GM18517 (cell line): ENCODE data around the gene TRMT44.
"Not testable (repeated sequence)": the region's sequence is repeated elsewhere in the genome, so short reads cannot be mapped to it uniquely, and the experiment has no call there.

Experiments
- ATAC-seq: cut with Tn5 transposase; IDR thresholded peaks from one replicate; pipeline ENCODE4 v1.9.1; 2021; ENCODE audit warnings: mild to moderate bottlenecking, moderate library complexity; ENCODE audit not compliant: unreplicated experiment

TRMT44 gene

DNA sequence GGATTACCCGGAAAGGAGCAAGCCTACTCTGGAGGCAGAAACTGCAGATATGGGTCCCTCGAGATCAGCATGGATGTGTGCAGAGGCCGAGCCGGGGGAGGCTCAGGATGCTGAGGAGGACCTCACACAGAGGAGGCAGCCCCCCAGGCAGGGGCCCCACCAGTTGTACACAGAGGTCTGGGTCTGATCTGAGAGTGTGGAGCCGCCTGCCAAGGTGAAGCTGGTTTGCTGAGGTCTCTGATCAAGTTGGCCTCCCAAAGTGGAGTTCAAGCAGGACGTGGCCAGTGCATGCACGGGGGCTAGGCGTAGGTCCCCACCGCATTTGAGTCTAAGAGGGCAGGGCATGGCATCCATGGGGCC is 35.1 kb upstream of the TRMT44 start:
- ATAC-seq: no peak

DNA sequence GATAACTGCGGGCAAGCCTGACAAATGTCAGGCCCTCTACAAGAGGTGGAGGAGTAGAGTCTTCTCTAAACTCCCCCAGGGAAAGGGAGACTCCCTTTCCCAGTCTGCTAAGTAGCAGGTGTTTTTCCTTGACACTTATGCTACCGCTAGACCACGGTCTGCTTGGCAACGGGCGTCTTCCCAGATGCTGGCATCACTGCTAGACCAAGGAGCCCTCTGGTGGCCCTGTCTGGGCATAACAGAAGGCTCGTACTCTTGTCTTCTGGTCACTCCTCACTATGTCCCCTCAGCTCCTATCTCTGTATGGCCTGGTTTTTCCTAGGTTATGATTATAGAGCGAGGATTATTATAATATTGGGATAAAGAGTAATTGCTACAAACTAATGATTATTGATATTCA is 33.7 kb upstream of the TRMT44 start:
- ATAC-seq: not testable (repeated sequence)

DNA sequence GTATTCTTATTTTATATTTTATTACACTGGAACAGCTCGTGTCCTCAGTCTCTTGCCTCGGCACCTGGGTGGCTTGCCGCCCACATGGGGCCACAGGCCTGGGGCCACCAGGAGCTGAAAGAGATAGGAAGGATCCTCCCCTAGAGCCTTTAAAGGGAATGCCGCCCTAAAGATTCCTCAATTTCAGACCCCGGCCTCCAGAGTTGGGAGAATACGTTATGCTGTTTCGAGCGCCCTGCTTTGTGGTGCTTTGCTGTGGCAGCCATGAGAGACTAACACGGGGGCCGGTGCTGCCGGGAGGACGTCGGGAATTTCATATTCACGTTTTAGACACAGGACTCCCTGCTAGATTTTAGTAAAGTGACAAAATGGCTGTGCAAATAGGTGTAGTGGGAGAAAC is 33.3 kb upstream of the TRMT44 start:
- ATAC-seq: no peak

DNA sequence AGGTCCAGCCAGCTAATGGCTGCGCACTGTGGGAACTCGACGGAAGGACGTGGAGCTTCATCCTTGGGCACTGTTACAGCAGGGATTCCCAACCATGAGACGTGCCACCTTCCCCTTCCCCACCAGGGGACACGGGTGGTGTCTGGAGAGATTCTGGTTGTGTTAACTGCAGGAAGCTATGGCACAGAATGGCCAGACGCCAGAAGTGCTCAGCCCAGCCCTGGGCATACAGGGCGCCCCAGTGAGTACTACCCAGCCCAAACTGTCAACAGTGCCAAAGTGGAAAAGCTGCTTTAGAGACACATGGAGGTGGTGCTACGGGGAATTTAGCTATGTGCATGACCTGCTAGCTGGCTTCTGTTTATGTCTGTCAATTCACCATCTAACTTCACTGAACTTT is 32.8 kb upstream of the TRMT44 start:
- ATAC-seq: no peak

DNA sequence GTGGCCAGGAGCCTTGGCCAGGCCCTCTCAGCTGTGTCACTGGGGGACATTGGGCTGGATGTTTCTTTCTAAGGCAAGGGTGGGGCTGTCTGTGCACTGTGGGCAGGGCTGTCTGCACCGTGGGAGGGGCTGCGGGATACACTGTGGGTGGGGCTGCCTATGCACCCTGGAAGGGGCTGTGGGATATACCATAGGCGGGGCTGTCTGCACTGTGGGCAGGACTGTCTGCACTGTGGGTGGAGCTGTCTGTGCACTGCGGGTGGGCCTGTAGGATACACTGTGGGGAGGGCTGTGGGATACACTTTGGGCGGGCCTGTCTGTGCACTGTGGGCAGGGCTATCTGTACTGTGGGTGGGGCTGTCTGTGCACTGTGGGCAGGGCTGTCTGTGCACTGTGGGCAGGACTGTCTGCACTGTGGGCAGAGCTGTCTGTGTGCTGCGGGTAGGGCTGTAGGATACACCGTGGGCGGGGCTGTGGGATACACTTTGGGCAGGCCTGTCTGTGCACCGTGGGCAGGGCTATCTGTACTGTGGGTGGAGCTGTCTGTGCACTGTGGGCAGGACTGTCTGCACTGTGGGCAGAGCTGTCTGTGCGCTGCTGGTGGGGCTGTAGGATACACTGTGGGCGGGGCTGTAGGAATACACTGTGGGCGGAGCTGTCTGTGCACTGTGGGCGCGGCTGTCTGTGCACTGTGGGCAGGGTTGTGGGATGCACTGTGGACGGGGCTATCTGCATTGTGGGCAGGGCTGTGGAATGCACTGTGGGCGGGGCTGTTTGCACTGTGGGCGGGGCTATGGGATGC is 31.1 kb upstream of the TRMT44 start:
- ATAC-seq: no peak

DNA sequence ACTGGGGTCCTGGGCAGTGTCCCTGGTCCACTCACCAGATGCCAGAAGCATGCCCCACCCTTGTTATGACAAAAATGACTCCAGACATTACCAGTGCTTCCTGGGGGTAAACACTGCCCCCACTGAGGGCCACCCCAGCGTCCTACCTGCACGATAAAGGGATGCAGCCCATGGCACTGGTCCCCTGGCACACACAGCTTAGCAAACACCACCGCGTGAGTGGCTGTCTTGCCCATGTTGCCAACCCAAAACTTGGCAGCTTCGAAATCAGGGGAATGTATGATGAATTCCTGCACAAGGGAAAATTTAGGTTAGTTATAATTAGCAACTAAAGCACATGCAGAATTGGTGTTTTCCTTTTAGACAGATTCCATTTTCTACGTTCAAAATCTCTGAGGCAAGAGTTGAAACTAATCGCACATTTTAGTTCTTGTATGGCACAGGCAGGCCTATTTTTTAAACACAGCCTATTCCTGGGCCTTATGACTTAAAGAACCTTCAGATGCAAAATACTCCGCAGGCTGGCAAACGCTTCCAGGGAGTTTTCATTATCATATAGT is 30.4 kb upstream of the TRMT44 start:
- ATAC-seq: no peak

DNA sequence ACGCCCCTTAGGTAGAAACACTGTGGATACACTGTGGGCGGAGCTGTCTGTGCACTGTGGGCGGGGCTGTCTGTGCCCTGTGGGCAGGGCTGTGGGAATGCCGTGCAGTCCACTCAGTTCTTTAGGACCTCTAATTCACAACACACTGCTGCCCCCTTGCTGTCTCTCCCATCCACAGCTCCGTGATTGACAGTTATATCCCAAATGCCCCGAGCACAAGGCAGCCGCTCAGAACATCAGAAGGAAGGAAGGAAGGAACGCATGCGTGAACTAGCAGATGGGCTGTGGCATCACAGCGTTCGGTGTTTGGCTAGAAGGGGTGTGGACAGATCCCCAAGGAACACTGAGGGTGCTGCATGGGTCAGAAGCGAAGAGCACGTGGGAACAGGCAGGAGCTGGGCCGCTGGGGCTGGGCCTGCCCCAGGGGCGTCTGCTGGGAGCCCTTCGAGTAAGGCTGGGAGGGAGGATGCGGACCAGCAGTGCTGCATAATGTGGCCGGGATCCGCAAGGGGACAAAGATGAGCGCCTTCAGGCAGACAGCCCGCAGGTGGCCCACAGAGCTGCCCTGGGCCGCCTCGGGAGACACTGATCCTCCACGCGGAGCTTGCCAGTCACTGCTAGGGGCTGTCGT is 29.8 kb upstream of the TRMT44 start:
- no peak for ATAC-seq

DNA sequence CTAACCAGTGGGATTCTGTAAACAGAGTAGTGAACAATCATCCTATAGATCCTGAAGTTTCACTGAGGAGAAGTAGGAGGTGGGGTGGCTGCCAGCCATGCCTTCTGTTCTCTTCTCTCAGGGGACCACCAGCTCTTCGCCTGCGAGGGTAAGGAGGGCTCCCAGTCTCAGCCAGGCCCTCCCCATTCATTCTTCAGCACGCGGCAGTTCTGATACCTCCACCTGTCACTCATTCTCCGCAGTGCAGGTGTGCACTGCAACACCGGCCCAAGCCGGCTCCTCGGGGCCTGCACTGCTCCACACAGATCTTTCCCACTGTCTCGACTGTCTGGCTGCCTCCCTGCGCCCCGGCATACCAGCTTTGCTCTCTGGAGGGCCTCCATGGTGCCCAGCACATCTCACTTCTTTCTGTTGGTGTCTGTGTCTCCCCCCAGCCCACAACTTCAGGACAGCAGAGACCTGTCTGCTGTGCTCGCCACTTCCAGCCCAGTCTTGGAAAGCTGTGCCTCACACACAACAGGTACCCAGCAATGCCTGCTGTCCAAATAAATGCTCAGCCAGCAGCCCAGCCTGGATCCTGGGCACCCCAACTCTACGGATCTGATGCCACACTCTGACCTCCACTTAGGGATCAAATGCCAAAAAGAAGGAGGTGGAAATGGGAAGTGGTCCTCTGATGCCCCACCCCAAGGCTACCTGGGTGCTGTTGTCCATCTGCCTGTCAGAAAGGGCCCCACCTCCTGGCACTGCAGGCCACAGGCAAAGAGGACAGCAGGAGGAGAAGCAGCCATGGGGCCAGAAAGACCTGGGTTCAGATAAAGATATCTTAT is 29.0 kb upstream of the TRMT44 start:
- no peak for ATAC-seq

DNA sequence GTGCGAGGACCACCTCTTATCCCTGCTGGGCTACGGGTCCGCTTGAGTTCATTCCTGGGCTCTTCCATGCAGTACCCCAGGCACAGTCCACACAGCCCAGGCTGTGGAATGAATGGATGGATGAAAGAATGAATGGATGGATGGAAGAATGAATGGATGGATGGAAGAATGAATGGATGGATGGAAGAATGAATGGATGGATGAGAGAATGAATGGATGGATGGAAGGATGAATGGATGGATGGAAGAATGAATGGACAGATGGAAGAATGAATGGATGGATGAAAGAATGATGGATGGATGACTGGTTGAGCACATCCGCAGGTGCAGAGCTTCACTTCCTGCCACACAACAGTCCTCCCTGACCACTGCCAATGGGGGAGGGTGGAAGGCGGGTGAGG is 28.3 kb upstream of the TRMT44 start:
- ATAC-seq: no peak

DNA sequence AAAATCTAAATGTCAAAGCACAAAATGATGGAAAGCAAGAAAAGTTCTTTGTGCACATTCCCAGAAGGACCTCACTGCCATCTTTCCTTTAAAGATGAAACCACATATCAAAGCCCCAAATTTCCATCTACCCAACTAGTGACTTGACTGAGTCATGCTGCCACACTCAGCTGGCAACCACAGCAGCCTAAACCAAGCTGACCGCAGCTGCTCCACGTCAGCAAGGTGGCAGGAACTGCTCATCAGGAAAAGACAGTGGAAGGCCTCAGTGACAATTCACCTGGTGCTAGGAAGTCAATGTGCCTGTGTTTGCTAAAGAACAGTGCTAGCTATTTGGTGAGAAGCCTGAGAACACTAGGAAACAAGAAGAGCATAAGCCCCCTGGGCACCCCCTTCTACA is 26.2 kb upstream of the TRMT44 start:
- ATAC-seq: no peak

DNA sequence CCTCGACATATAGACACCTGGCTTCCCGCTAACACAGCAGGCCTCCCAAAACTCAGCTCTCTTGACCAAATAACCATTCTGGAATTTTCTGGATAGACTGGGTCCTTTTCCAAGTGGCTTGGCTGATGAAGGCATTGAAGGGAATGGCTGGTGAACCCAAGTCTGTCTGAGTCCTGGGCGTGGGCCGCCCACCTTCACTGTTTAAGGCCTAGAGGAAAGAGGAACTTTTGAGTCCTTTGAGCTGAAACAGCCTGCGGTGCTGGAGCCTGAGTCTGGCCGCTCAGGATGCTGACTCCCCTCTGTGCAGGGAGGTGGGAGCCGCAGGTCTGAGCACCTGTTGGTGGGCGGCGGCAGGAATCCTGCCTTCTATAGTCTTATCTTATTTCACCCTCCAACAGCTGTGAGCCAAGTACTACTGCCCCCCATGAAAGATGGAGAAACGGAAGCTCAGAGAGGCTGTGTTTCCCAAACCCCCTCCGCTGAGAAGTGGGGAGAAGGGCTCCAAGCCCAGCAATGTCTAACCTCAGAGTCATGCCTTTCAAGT is 23.4 kb upstream of the TRMT44 start:
- no peak for ATAC-seq

DNA sequence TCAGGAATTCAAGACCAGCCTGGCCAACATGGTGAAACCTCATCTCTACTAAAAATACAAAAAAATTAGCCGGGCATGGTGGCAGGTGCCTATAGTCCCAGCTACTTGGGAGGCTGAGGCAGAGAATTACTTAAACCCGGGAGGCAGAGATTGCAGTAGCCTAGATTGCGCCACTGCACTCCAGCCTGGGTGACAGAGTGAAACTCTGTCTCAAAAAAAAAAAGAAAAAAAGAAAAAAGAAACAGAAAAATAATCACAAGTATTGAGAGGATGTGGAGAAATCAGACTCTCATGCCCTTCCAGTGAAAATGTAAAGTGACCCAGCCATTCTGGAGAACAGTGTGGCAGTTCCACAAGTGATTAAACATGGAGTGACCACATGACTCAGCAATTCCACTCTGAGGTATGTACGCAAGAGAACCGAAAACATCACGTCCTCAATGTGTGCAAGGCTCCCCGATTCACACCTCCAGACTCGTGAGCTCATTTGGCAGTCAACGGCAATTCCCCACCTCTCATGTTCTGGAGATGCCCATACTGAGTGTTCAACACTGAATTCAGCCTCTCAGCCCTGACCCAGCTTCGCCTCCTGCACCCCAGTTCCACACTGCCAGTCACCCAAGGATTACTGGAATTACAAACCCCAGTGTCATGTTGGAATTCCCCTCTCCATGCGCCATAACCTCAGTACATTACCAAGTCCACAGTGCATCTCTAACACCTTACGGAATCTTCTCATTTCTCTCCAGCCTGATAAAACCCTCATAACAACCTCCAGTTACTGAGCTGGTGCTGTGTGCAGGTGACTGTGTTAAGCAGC is 21.1 kb upstream of the TRMT44 start:
- peak; percentile 88 for ATAC-seq

DNA sequence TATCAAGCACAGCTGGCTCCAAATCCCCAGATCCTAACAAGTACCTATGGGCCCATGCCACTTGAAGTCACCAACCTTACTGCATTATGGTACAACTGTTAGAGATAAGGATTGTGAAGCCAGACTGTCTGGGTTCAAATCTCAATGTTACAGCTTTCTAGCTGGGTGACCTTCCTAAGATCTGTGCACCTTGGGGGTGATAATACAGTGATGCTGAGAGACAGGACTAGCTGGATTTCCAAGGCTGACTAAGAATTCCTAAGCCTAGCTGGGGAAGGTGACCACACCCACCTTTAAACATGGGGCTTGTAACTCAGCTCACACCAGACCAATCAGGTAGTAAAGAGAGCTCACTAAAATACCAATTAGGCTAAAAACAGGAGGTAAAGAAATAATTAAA is 20.4 kb upstream of the TRMT44 start:
- ATAC-seq: not testable (repeated sequence)

DNA sequence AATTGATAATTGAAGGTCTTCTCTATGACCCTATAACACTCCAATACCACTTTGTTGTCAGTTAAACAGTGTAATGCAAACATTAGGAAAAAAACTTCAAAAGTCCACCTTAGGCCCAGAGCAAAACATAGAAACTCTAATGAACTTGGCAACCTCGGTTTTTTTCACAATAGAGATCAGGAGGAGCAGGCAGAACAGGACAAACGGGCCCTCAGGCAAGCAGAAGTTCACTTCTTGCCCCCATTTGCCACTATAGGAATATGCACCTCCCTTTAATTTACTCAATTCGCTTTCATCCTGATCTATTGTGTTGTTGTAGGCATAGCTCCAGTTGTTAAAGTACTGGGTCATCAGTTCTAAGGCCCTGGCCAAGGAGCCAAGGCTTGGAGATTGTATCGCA is 18.2 kb upstream of the TRMT44 start:
- no peak for ATAC-seq

DNA sequence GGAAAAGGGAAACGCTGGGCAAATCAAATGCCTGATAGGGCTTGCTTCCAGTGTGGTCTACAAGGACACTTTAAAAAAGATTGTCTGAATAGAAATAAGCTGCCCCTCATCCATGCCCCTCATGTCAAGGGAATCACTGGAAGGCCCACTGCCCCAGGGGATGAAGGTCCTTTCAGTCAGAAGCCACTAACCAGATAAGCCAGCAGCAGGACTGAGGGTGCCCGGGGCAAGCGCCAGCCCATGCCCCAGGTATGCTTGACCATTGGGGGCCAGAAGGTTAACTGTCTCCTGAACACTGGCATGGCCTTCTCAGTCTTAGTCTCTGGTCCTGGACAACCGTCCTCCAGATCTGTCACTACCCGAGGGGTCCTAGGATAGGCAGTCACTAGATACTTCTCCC is 17.8 kb upstream of the TRMT44 start:
- no peak for ATAC-seq

DNA sequence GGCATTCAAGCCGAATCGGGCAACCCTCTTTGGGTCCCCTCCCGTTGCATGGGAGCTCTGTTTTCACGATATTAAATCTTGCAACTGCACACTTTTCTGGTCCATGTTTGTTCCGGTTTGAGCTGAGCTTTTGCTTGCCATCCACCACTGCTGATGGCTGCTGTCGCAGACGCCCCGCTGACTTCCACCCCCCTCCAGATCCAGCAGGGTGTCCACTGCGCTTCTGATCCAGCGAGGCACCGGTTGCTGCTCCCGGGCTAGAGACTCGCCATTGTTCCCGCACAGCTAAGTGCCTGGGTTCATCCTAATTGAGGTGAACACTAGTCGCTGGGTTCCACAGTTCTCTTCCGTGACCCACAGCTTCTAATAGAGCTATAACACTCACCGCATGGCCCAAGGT is 13.3 kb upstream of the TRMT44 start:
- no peak for ATAC-seq

DNA sequence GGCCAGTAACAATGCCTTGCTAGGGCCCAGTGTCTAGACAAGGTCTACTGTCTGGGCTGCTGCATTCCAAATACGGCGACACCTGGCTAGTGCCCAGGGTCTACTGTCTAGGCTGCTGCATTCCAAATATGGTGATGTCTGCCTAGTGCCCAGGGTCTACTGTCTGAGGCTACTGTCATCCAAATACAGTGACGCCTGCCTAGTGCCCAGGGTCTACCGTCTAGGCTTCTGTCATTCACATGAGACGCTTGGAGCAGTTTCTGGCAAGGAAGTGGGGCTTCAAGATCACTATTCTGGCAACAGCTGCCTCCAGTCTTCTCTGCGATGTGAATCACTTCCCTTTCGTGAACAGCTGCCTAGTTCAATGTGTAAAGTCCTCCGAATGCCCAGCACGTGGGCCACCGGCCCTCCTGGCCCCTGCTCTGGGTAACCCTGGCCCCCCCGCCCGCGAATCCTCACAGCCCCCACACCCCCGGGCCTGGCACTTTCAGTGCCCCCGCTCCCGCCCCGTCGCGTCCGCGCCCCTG is 12.8 kb upstream of the TRMT44 start:
- ATAC-seq: peak; percentile 53

DNA sequence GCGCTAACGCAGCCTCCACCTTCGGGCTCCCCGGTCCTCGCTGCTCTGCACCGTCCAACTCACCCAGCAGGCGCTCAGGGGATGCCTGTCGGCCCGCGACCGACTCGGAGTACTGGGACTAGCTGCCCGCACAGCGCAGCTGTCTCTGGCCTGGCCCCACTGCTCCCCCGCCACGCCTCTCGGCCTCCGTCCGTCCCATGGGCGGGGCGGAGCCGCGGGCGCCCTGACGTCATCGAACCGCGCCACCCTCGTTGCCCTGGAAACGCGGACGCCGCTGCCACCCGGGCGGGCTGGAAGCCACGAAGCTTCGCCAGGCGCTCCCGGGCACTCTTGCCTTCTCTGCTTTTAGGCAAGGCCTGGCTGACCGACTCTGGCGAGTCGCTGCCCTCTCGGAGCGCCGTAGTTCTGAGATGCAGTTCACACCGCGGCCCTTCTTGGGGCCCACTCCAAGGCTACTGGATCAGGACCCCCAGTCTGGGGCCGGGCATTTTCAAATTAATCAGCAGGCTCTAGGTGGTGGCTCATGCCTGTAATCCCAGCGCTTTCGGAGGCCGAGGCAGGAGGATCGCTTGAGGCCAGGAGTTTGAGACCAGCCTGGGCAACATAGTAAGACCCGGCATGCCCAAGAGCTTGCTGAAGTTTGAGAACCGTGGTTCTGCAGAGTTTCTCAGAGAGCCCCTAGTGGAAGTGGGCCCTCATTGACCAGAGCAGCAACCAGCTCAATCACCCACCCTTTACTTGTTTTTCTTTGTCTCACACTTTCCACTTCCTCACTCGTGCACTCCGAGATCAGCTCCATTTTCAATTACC is 12.1 kb upstream of the TRMT44 start:
- ATAC-seq: peak; percentile 82

DNA sequence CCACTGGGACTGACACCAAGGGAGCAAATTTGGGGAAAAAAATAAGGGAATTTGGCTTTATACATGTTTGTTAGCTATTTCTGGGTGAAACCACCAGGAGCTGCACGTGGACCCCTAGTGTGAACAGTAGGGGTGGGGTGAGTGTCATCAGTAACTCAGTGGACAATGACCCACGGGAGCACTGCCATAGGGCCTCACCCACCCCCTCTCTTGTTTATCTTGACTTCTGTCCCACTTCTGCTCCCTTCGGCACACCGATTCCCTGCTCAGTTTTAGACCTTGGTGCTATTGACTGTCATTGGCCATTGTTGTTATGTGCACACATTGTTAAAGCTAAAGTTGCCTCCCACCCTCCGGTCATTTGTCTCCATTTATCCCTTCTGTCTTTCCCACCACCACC is 9.0 kb upstream of the TRMT44 start:
- ATAC-seq: no peak
